Ascending aorta (tissue), 2 donors: Measurements from ENCODE around the gene DDI2. TPM values are rescaled to one million over a fixed set of nuclear protein-coding genes. Genes with fewer than 3 reads are reported as not detected.
A peak's percentile ranks its signal among the peaks of the same experiment; 100 is the strongest.

Experiments used
- DNase-seq, 2 donors: peaks; one replicate each; pipeline ENCODE4 v3.0.0-alpha.2; 2019; ENCODE audit warnings: low spot score in 2 of 2
- H3K27ac ChIP-seq, 2 donors: fragments of 200-600 bp; sonication (generic); one replicate each; pipeline ENCODE4 v1.5.1; 2016 to 2017; ENCODE audit warnings: mild to moderate bottlenecking in 1 of 2
- H3K27me3 ChIP-seq: fragments of 200-600 bp; sonication (generic); one replicate; pipeline ENCODE4 v1.5.1; 2017
- H3K36me3 ChIP-seq, 2 donors: fragments of 200-600 bp; sonication (generic); one replicate each; pipeline ENCODE4 v1.5.1; 2016
- H3K4me1 ChIP-seq, 2 donors: fragments of 200-600 bp; sonication (generic); one replicate each; pipeline ENCODE4 v1.5.1; 2016 to 2017; ENCODE audit warnings: mild to moderate bottlenecking in 1 of 2
- H3K4me3 ChIP-seq, 2 donors: fragments of 200-600 bp; sonication (generic); one replicate each; pipeline ENCODE4 v1.5.1; 2016 to 2017; ENCODE audit warnings: mild to moderate bottlenecking in 1 of 2
- H3K9me3 ChIP-seq, 2 donors: fragments of 200-600 bp; sonication (generic); one replicate each; pipeline ENCODE4 v1.5.1; 2016
- CTCF ChIP-seq, 3 experiments: fragments of 200-600 bp in 2 of 3; fragments of 450-650 bp in 1 of 3; sonication (generic) in 2 of 3; IDR thresholded peaks; one replicate each; pipeline ENCODE4 v1.5.1; 2016 to 2019; ENCODE audit warnings: antibody characterized with exemption in 3 of 3, mild to moderate bottlenecking in 1 of 3, moderate library complexity in 1 of 3
- intact Hi-C: fragments of 100-400 bp; cut with DNase I; formaldehyde crosslinking; loops from one replicate; pipeline ENCODE4 v1.15.1; 2023
- total RNA-seq: library from RNA; depleted of rRNA; stranded (reverse); fragments of >200 nt; gene quantifications from one replicate; pipeline ENCODE4 v1.1.0, GENCODE V29; 2016

The DDI2 gene
- total RNA-seq, 1 donor from 2014 or later, result 13.0 TPM

- Histone ChIP-seq H3K4me1 (no peaks in the 10 kb centered on the region), H3K27ac (no peak overlapping the region), H3K4me3 (no peak overlapping the region), H3K27me3 (no peaks in the 10 kb centered on the region), H3K9me3 (no peaks in the 10 kb centered on the region), H3K36me3 (no peaks in the 10 kb centered on the region)
- intact Hi-C loops, result no loop called here
- no peak for TF ChIP-seq CTCF (IDR thresholded peaks at IDR 0.05)
- no peak for DNase-seq
Observed at GRCh38 chr1:15610167-15610566, 7.1 kb upstream of the DDI2 start.

- DNase-seq, result no peak
- intact Hi-C loops, result loop anchor here (5.0 kb wide), 3 partner anchors 66 to 131 kb away; partner anchors contain the start of genes DNAJC16 and PLEKHM2
- H3K27ac ChIP-seq, result peak overlapping the region; percentile 81 to 88
Observed at GRCh38 chr1:15616373-15617172, 685 bp upstream of the DDI2 start.

GRCh38 chr1:15618077-15618654, 908 bp downstream of the DDI2 start:
- H3K9me3 ChIP-seq, result no peaks in the 10 kb centered on the region
- H3K4me1 ChIP-seq, result peaks cover 0 to 18% of the 10 kb centered on the region in 2 donors
- H3K36me3 ChIP-seq, result no peaks in the 10 kb centered on the region
- no peak for TF ChIP-seq CTCF (IDR thresholded peaks at IDR 0.05)
- peak overlapping the region; percentile 94 to 96 for H3K27ac ChIP-seq
- no peak for DNase-seq
- peak overlapping the region; percentile 86 to 95 for H3K4me3 ChIP-seq
- H3K27me3 ChIP-seq, result no peaks in the 10 kb centered on the region
- intact Hi-C loops, result loop anchor here (1.0 to 5.0 kb wide), 4 partner anchors 15 to 129 kb away; partner anchors contain the start of genes DNAJC16 and PLEKHM2

More at GRCh38 chr1:15616373-15617172, 685 bp upstream of the DDI2 start:
- Histone ChIP-seq H3K4me3 (peak overlapping the region; percentile 49 to 95), H3K36me3 (no peaks in the 10 kb centered on the region), H3K9me3 (no peaks in the 10 kb centered on the region), H3K4me1 (peaks cover 0 to 18% of the 10 kb centered on the region in 2 donors), H3K27me3 (no peaks in the 10 kb centered on the region)
- TF ChIP-seq CTCF (IDR thresholded peaks at IDR 0.05), result no peak

GRCh38 chr1:15618655-15619525, 1.6 kb downstream of the DDI2 start:
- no peaks in the 10 kb centered on the region for H3K36me3 ChIP-seq
- no peaks in the 10 kb centered on the region for H3K27me3 ChIP-seq
- TF ChIP-seq CTCF (IDR thresholded peaks at IDR 0.05), result no peak
- peaks cover 0 to 18% of the 10 kb centered on the region in 2 donors for H3K4me1 ChIP-seq
- intact Hi-C loops, result loop anchor here (1.0 to 5.0 kb wide), 4 partner anchors 16 to 128 kb away; partner anchors contain the start of genes DNAJC16 and PLEKHM2
- H3K4me3 ChIP-seq, result peak overlapping the region; percentile 86 to 95
- peak in 1 of 2 donors; percentile 46 for DNase-seq
- H3K27ac ChIP-seq, result peak overlapping the region; percentile 94 to 96
- H3K9me3 ChIP-seq, result no peaks in the 10 kb centered on the region

GRCh38 chr1:15620155-15620545, 2.9 kb downstream of the DDI2 start:
- TF ChIP-seq CTCF (IDR thresholded peaks at IDR 0.05), result no peak
- peaks cover 0 to 18% of the 10 kb centered on the region in 2 donors for H3K4me1 ChIP-seq
- peak overlapping the region in 1 of 2 donors; percentile 96 for H3K27ac ChIP-seq
- H3K27me3 ChIP-seq, result no peaks in the 10 kb centered on the region
- intact Hi-C loops, result no loop called here
- no peaks in the 10 kb centered on the region for H3K36me3 ChIP-seq
- no peaks in the 10 kb centered on the region for H3K9me3 ChIP-seq
- DNase-seq, result no peak
- H3K4me3 ChIP-seq, result no peak overlapping the region
